PC-9 (cell line): ENCODE results near the gene FAM117A.

Experiments used
- EZH2 ChIP-seq: fragments of 200-600 bp; sonication (generic); IDR thresholded peaks from 2 replicates; pipeline ENCODE4 v1.8.0; 2017; ENCODE audit warnings: antibody characterized with exemption, low read depth
- TF ChIP-seq, protein P1 (sequence below): fragments of 200-600 bp; sonication (generic); conservative IDR thresholded peaks from 2 replicates; pipeline ENCODE4 v1.6.1; 2017; ENCODE audit warnings: mixed run types, antibody characterized with exemption, mild to moderate bottlenecking, moderate library complexity

DNA sequence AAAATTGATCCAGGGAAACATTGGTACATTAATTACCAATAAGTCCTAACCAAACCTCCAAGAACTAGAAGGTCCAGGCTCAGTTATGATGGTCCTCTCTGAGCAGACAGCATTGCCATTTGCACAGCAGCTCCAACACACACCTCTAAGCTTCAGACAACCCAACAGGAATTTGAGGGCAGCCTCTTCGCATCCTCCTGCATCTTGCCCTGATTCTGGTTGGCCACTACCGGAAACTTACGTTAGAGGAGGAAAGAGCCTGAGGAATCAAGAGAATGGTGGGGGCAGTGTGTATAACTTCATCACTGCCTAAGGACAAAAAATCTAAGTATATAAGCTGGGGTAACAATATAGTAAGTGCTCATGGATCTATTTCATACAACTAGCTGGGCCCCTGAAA is 15.7 kb downstream of the FAM117A start:
- TF ChIP-seq, protein P1, sequence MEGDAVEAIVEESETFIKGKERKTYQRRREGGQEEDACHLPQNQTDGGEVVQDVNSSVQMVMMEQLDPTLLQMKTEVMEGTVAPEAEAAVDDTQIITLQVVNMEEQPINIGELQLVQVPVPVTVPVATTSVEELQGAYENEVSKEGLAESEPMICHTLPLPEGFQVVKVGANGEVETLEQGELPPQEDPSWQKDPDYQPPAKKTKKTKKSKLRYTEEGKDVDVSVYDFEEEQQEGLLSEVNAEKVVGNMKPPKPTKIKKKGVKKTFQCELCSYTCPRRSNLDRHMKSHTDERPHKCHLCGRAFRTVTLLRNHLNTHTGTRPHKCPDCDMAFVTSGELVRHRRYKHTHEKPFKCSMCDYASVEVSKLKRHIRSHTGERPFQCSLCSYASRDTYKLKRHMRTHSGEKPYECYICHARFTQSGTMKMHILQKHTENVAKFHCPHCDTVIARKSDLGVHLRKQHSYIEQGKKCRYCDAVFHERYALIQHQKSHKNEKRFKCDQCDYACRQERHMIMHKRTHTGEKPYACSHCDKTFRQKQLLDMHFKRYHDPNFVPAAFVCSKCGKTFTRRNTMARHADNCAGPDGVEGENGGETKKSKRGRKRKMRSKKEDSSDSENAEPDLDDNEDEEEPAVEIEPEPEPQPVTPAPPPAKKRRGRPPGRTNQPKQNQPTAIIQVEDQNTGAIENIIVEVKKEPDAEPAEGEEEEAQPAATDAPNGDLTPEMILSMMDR: no peak
- TF ChIP-seq EZH2: no peak
